Globus pallidus (tissue), 1 donor: Measurements from ENCODE around the gene TAOK3.
"Not testable (repeated sequence)": the region's sequence is repeated elsewhere in the genome, so short reads cannot be mapped to it uniquely, and the experiment has no call there.

ENCODE experiments used
- DNase-seq: peaks from one replicate; pipeline ENCODE4 v3.0.0-alpha.2; 2015; ENCODE audit warnings: low spot score

TAOK3 gene

DNA sequence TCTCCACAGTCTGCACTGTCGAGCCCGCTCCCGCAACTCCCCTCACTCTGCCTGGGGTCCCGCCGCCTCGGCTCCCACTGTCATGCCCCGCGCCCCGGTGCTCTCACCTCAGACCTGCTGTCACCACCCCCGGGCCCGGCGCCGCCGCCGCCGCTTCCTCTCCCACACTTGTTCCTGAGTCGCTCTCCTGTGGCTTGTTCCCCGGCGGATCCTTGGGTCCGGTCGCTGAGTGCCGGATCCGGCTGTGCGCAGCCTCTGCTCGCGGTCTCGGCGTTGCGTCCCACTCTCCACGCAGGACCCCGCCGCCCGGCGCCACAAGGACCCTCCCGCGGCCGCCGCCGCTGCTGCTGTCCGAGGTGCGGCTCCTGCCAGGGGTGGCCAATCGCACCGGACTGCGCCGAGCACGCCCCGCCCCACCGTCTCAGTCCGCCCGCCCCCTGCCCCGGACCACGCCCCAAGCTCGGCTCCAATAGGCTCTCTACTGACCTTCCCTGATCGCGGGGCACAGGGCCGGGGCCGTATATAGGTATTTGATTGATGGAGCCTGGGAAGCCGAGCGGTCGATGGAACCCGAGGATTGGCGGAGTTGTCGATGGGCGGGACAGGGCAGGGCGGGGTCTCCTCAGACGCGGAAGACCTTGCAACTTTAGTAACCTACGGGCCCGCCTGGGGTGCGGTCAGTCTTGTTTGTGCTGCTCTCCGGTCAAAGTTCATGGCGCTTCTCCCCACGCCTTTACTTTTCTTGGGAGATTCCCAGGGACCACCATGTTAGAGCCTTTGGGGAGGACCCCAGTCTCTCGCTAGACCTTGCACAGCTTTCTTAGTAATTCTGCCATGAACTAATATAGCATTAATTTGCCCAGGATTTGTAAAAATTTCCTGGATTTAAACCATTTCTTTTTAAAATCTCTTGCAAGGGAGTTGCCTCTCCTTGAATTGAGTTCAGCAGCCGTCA lies at the start of gene TAOK3:
Gene TAOK3, minus strand, starts transcription at position 367 of the 955 bp plus-strand sequence. CDS start 117,340 bp downstream, outside the sequence.
- peak; percentile 99 for DNase-seq

DNA sequence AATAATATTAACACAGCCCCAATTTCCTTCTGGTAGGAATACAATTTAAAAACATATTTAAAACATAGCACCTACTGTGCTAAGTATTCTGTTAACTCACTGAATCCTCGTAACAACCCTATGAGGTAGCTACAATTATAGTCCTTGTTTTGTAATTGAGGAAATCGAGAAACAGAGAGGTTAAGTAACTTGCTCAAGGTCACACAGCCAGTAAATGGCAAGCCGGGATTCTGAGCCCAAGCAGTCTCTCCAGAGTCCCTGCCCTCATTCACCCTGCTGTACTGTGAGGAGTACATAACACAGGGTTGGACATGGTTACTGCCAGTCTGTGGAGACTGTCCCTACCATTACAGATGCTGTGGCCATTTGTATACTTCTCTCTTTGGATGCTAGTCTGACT lies 48.0 kb upstream of the TAOK3 start:
- no peak for DNase-seq

DNA sequence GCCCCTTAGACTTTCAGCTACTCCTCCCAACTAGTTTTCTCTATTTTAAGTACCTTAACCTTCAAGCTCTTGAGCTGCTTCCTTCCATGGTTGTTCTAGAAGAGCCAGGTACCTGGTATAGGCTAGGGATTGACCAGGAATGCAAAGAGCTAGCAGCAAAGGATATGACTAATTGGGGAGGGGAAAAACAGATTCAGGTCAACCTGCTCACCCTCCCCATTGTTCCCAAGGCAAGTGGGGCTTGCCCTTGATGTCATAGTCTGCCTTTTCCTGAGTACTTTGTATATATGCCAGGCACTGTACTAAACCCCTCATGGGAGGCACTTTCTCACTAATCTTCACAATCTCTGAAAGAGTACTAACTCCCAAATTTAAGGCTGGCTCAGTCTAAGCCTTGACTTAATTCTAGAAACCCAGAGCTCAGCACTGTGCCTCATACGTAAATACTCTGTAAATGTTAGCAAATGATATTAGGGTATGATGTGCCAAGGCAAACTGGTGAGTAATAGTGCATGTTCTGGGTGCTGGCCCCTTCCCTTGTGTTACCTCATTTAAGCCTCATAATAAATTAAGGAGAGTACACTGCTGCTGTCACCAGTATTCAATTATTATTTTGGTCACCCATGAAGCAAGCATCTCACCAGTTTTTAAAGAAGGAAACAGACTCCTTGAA lies 45.8 kb upstream of the TAOK3 start:
- DNase-seq = no peak

DNA sequence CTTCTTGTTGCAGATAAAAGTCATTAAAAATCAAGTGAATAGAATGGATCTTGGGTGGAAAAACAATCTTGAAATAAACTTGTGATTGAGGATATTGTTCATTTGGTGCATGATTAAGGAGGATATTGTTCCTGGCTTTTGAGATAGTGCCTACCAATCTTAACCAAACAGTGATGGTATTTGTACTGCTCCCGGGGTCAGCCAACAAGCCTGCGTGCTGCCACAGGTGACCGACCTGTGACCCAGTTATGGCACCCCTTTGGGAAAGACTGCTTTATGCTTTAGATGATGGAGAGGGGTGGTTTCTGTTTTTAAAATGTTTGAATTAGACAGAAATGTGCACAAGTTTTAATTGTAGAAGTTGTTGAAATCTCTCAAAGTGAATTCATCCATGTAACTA lies 45.2 kb upstream of the TAOK3 start:
- DNase-seq = no peak

DNA sequence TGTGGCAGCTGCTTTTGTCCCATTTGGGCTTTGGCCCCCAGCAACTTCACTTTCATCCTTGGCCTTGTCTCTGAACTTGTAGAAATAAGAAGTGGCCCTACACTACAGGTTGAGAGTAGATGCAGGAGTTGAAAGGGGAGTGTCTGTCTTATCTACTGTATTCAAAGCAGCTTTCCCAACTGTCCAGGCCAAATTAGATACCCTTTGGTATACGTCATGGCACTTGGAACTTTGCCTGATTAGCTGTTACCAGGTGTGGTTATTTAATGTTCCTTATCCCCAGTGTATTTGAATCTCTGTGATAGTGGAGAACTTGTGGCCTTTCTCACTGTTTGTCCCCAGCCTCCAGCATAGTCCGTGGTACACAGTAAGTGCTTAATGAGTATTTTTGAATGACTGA lies 37.1 kb upstream of the TAOK3 start:
- DNase-seq = no peak

GRCh38 chr12:118408241-118408640 lies 35.5 kb upstream of the TAOK3 start:
- not testable (repeated sequence) for DNase-seq

- DNase-seq = peak; percentile 41
These were observed 32.3 kb upstream of the TAOK3 start for GRCh38 chr12:118404876-118405521.

GRCh38 chr12:118402251-118402650 lies 29.5 kb upstream of the TAOK3 start:
- no peak for DNase-seq

DNA sequence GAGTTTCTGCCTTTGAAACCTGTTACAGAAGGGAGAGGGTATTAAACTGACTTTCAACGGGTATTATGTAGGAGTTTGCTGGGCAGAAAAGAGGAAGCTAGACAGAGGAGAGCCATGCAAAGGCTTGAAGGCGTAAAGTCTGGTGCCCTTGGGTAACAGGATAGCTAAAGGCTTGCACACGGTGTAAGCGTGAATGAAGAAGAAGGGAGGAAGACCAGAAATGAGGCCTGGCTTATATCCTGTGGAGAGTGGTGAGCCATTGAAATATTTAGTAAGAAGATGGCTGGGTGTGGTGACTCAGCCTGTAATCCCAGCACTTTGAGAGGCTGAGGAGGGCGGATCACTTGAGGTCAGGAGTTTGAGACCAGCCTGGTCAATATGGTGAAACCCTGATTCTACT lies 26.2 kb upstream of the TAOK3 start:
- no peak for DNase-seq

DNA sequence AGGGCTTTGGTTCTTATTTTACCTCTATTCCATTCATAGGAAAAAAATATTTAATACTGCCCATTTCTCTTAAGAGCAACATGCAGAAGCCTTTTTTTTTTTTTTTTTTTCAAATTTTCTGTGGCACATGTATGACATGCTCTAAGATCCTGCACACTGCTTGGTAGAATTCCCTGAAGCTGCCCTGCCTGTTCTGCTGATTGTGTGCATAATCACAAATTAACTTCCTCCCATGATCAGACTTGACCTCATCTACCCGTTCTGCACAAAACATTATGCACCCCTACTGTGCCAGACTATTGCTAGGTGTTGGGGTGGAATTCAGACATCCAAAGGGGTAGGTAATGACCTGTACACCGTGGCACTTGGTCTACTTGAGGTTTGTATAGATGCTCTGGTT lies 25.8 kb upstream of the TAOK3 start:
- no peak for DNase-seq

DNA sequence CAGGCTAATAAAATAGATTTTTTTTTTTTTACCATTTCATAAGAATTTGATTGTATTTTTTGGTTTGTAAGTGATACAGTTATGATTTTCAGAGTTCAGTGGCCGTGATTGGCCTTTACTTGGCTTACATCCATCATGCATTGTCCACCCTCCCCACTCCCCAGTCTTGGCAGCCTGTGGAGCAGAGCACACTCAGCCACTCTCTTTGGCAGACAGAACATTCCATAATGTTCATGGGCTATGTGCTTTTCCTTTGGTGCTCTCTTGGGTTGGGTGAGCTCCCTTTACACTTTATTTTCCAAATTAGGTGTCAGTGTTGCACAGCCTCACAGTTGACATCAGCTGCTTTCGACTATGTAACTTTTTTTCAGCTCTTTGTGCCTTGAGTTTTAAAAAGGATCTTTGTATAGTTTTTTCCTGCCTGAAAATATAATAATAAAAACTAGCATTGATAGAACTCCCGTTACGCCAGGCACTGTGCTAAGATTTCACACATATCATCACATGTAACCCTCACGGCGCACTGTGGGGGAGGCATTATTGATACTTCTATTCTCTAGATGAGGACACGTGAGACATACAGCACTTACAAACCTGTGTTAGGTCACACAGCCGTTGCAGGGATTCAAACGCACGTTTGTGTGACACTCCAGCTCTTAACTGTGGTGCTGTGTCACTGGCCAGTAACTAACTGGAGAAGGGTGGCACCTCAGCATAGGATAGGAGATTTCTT lies 25.2 kb upstream of the TAOK3 start:
- peak; percentile 38 for DNase-seq

- DNase-seq = no peak
These were observed 19.1 kb upstream of the TAOK3 start for GRCh38 chr12:118391836-118392235.

DNA sequence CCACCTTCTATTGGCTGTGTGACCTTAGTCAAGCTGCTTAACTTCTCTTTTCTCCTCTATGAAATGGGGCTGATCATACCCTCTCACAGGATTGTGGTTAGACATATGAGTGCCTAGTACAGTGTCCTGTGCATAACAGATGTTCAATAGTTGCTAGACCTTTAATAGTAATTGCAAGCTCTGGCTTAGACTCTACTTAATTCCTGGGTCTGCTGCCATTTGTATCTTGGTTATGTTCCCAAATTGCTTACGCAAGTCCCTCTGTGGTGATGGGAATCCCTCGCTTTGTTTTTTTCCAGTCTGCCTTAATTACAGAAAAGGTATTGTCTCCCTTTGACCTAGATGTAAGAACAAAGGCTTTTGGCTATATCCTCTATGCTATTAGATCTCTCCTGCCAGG lies 18.7 kb upstream of the TAOK3 start:
- no peak for DNase-seq

DNA sequence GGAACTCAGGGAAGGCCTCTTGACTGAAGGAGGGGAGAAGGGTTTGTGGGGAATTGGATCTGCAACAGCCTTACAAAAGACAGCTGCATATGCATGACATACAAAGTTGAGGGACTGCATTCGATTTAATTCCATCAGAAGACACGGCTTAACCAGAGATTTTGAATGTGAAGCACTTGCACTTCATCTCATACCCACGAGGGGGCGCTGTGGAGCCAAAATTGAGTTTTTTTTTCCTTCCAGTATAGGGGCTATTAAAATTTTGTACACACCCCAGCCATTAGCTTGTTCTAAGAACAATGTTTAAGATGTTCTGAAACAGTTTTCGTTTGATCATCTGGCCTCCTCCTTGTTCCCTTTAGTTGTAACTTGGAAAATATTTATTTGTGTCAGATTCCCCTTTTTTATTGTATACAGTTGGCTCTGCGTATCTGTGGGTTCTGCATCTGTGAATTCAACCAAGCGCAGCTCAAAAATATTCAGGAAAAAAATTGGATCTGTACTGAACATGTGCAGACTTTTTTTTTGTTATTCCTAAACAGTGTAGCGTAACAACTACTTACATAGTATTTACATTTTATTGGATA lies 5.3 kb upstream of the TAOK3 start:
- DNase-seq = peak; percentile 60

DNA sequence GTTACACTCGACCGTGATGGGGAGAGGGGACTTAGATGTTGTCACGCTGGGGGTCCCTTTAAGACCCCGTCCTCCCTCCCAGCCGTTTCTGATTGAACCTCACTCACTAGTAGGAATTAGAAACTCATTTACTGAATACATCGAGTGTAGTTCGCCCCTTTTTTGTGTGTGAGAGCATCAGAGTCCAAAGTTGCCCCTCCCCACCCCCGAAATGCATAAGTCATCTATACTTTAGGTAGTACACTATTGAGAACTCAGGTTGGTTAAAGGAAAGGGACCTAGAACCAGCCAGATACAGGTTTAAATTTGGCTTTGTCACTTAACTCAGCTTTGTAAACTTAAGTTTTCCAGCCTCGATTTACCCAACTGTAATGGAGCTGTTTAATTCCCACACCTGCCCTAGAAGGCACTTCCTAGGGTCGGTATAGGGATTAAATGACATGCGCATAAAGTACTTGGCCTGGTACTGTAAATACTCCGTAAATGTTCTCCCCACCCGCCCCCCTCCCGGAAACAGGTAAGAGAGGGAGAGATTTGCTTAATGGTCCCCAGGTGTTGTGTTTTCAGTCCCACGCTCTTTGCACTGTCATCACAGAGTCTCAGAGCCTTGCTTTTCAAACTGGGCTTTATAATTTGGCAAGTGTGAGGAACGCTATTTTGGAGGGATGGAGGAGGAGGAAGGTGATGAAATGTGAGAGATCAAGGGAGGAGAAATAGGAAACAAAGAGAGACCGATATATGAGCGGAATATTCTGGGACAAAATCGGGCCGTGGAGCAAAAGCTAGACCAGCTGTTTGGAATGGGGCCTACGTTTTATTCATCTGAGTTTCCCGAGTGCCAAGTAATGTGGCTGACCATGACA lies 4.5 kb upstream of the TAOK3 start:
- DNase-seq = no peak

DNA sequence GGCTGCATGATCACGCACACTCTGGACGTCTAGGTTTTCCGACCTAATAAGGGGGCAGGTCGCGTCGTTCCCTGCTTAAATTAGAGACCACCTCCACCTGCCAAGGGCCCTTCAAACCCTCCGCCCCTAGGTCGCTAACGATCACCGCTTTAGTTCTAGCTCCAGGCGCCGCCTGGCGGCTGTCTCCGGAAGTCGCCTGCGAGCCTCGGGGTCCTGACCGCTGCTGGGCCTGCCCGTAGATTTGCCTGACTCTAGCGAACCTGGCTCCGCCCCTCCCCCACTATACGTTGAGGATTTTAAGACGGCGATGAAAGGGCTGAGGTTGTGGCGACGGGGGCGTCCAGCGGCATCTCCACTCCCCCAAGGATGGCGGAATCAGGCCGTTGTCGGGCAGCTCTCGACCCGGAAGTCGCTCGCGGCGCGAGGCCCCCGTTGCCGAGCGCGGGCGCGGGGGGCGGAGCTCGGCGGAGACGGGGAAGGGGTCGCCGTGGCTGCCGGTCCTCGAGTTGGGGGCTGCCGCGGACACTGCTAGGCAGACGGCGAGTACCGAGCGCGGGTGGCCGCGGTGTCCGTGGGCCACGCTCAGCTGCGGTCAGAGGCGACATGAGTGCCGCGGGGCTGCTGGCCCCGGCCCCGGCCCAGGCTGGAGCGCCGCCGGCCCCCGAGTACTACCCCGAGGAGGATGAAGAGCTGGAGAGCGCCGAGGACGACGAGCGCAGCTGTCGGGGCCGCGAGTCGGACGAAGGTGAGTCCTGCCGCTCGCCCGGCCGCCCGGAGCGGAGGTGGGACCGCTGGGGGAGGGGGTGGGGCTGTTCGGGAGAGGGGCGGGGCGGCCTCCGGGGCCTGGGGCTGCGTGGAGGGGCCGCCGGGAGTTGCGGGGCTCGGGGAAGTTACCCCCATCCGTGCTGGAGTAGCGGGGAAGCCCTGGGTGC lies 3.6 kb upstream of the TAOK3 start, which contains the start of gene SUDS3:
Gene SUDS3, plus strand, starts transcription at position 467 of the 932 bp plus-strand sequence. Its CDS starts 137 bp downstream, at position 604.
- peak; percentile 89 for DNase-seq

GRCh38 chr12:118375348-118375747 lies 2.6 kb upstream of the TAOK3 start:
- DNase-seq = peak; percentile 57

DNA sequence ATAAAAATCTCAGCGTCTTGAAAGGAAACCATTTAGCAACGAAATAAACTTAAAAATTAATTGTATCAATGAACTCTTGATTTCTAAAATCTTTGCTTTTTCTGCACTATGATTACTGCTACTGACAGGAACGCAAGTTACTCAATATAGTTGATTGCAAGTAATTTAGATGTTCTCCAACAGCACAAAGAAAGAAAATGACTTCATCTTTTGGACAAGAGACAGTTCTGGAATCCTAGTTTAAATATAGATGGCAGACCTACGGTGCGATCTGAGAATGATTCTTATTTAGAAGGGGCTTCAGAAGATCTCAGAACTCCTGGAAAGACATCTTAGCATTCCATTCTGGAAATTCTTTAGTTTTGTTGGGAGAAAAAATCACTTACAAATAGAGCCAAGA lies 2.2 kb upstream of the TAOK3 start:
- no peak for DNase-seq

DNA sequence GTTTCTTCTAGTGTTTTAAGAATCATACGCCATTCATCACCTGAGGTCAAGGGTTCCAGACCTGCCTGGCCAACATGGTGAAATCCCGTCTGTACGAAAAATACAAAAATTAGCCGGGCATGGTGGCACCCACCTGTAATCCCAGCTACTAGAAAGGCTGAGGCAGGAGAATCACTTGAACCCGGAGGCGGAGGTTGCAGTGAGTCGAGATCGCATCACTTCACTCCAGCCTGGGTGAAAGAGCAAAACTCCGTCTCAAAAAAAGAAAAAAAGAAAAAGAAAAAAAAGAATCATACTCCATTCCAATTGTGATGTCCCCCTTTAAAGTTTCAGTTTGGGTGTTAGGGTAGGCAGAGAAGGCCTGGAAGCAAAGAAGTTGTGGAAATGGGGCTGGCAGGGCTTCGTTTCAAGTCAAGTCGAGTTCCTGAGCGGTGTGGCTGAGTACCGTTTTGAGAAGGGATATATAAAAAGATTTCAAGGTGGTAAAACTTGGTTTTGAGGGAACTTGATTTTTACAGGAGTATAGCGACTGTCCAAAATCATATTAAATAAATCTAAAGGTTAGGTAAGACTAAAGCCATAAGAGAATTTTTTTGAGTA lies 1.5 kb upstream of the TAOK3 start:
- no peak for DNase-seq
